H9 (cell line): ENCODE results near the gene HGF. TPM values are rescaled to one million over a fixed set of nuclear protein-coding genes. Genes with fewer than 3 reads are reported as not detected.

Experiments
- DNase-seq: peaks from one replicate; pipeline ENCODE4 v3.0.0-alpha.2; 2017
- H2AFZ ChIP-seq: one replicate; pipeline ENCODE4 v1.6.1; 2013; ENCODE audit warnings: mild to moderate bottlenecking, low read length, control low read depth, moderate library complexity
- H2AK5ac ChIP-seq: 2 replicates; pipeline ENCODE4 v1.6.1; 2013; ENCODE audit warnings: low read length, control low read depth, mixed read lengths; ENCODE audit not compliant: insufficient read length
- H2BK120ac ChIP-seq: one replicate; pipeline ENCODE4 v1.6.1; 2013; ENCODE audit warnings: low read depth, mild to moderate bottlenecking, low read length, control low read depth, inconsistent platforms; ENCODE audit not compliant: poor library complexity, severe bottlenecking
- H2BK12ac ChIP-seq: 2 replicates; pipeline ENCODE4 v1.6.1; 2013; ENCODE audit warnings: low read length, control low read depth, mixed read lengths, low read depth; ENCODE audit not compliant: insufficient read length
- H2BK15ac ChIP-seq: 2 replicates; pipeline ENCODE4 v1.6.1; 2013; ENCODE audit warnings: low read depth, low read length, control low read depth
- H2BK20ac ChIP-seq: one replicate; pipeline ENCODE4 v1.6.1; 2013; ENCODE audit warnings: low read depth, mild to moderate bottlenecking, low read length, control low read depth, inconsistent platforms; ENCODE audit not compliant: poor library complexity, severe bottlenecking
- H2BK5ac ChIP-seq: 2 replicates; pipeline ENCODE4 v1.6.1; 2013; ENCODE audit warnings: low read length, control low read depth, mixed read lengths; ENCODE audit not compliant: insufficient read length
- H3K14ac ChIP-seq: 2 replicates; pipeline ENCODE4 v1.6.1; 2013; ENCODE audit warnings: low read length, control low read depth; ENCODE audit not compliant: insufficient read depth
- H3K18ac ChIP-seq: 2 replicates; pipeline ENCODE4 v1.6.1; 2013; ENCODE audit warnings: low read depth, mild to moderate bottlenecking, mixed read lengths, low read length, control low read depth; ENCODE audit not compliant: insufficient read length
- H3K23ac ChIP-seq: 2 replicates; pipeline ENCODE4 v1.6.1; 2013; ENCODE audit warnings: low read length, control low read depth, mixed read lengths, low read depth; ENCODE audit not compliant: insufficient read length
- H3K23me2 ChIP-seq: 2 replicates; pipeline ENCODE4 v1.6.1; 2013; ENCODE audit warnings: low read depth, mild to moderate bottlenecking, mixed read lengths, low read length, control low read depth; ENCODE audit not compliant: insufficient read length, poor library complexity, severe bottlenecking
- H3K27ac ChIP-seq: 2 replicates; pipeline ENCODE4 v1.5.1; 2013; ENCODE audit warnings: low read length, control low read depth, mixed read lengths, low read depth; ENCODE audit not compliant: insufficient read length
- H3K27me3 ChIP-seq: 2 replicates; pipeline ENCODE4 v1.6.1; 2013; ENCODE audit warnings: low read length, control low read depth, inconsistent platforms; ENCODE audit not compliant: insufficient read depth
- H3K4ac ChIP-seq: 2 replicates; pipeline ENCODE4 v1.6.1; 2013; ENCODE audit warnings: low read depth, mild to moderate bottlenecking, control low read depth, inconsistent platforms, low read length, moderate library complexity
- H3K4me1 ChIP-seq: 2 replicates; pipeline ENCODE4 v1.6.1; 2013; ENCODE audit warnings: low read length, control low read depth, inconsistent platforms; ENCODE audit not compliant: insufficient read depth
- H3K4me2 ChIP-seq: 2 replicates; pipeline ENCODE4 v1.6.1; 2013; ENCODE audit warnings: low read length, control low read depth, mixed read lengths; ENCODE audit not compliant: insufficient read length, insufficient read depth
- H3K56ac ChIP-seq: 2 replicates; pipeline ENCODE4 v1.6.1; 2013; ENCODE audit warnings: low read depth, mild to moderate bottlenecking, mixed read lengths, low read length, control low read depth; ENCODE audit not compliant: insufficient read length
- H3K79me1 ChIP-seq: 2 replicates; pipeline ENCODE4 v1.6.1; 2013; ENCODE audit warnings: low read depth, mild to moderate bottlenecking, moderate library complexity, low read length, control low read depth, inconsistent platforms; ENCODE audit not compliant: insufficient read depth, poor library complexity, severe bottlenecking
- H3K79me2 ChIP-seq: 2 replicates; pipeline ENCODE4 v1.6.1; 2013; ENCODE audit warnings: low read length, control low read depth, inconsistent platforms; ENCODE audit not compliant: insufficient read depth
- H3K9ac ChIP-seq: 2 replicates; pipeline ENCODE4 v1.6.1; 2013; ENCODE audit warnings: low read length, control low read depth, mixed read lengths; ENCODE audit not compliant: insufficient read length; ENCODE audit errors: extremely low read depth
- H3K9me3 ChIP-seq: one replicate; pipeline ENCODE4 v1.6.1; 2013; ENCODE audit warnings: low read depth, low read length, inconsistent platforms; ENCODE audit not compliant: control insufficient read depth
- H3T11ph ChIP-seq: one replicate; pipeline ENCODE4 v1.6.1; 2013; ENCODE audit warnings: mild to moderate bottlenecking, low read length, control low read depth, inconsistent platforms
- H4K20me1 ChIP-seq: one replicate; pipeline ENCODE4 v1.6.1; 2013; ENCODE audit not compliant: control insufficient read depth, insufficient read length, insufficient read depth
- H4K5ac ChIP-seq: 2 replicates; pipeline ENCODE4 v1.6.1; 2013; ENCODE audit warnings: low read depth, mild to moderate bottlenecking, mixed read lengths, low read length, control low read depth; ENCODE audit not compliant: insufficient read length
- H4K8ac ChIP-seq: replicated peaks from 2 replicates; pipeline ENCODE4 v1.6.1; 2013; ENCODE audit warnings: low read length, control low read depth, mixed read lengths, low read depth; ENCODE audit not compliant: insufficient read length
- H4K91ac ChIP-seq: 2 replicates; pipeline ENCODE4 v1.6.1; 2013; ENCODE audit warnings: low read depth, mild to moderate bottlenecking, moderate library complexity, mixed read lengths, low read length, control low read depth; ENCODE audit not compliant: insufficient read length
- H3K27ac Mint-ChIP-seq, 3 experiments: 2 replicates in 2 of 3; 3 replicates in 1 of 3; pipeline ENCODE4 v1.8.0; 2020 to 2021; ENCODE audit warnings: mixed read lengths in 3 of 3, mild to moderate bottlenecking in 1 of 3, moderate library complexity in 1 of 3
- H3K27me3 Mint-ChIP-seq: 2 replicates; pipeline ENCODE4 v1.8.0; 2021; ENCODE audit warnings: low read depth, mild to moderate bottlenecking, moderate library complexity, mixed read lengths
- H3K36me3 Mint-ChIP-seq, 3 experiments: 2 replicates in 2 of 3; 3 replicates in 1 of 3; pipeline ENCODE4 v1.8.0; 2020 to 2021; ENCODE audit warnings: low read depth in 3 of 3, mixed read lengths in 3 of 3; ENCODE audit not compliant: insufficient read depth in 1 of 3
- H3K4me1 Mint-ChIP-seq, 2 experiments: 2 replicates each; pipeline ENCODE4 v1.8.0; 2020; ENCODE audit warnings: mixed read lengths in 2 of 2
- H3K4me3 Mint-ChIP-seq, 2 experiments: 2 replicates in 1 of 2; 3 replicates in 1 of 2; pipeline ENCODE4 v1.8.0; 2020 to 2021; ENCODE audit warnings: mild to moderate bottlenecking in 2 of 2, mixed read lengths in 2 of 2, moderate library complexity in 1 of 2
- H3K9me3 Mint-ChIP-seq, 2 experiments: 2 replicates in 1 of 2; 3 replicates in 1 of 2; pipeline ENCODE4 v1.8.0; 2020; ENCODE audit warnings: mild to moderate bottlenecking in 2 of 2, mixed read lengths in 2 of 2, moderate library complexity in 1 of 2
- WGBS: extraction: QIAGEN DNeasy Blood & Tissue Kit; methylation state at CpG from one replicate; pipeline ENCODE4 v1.1.7; 2013; ENCODE audit warnings: missing lambda C conversion rate, low lambda C conversion rate, mixed read lengths; ENCODE audit not compliant: insufficient read length; ENCODE audit errors: extremely low coverage; 5-methylcytosine and 5-hydroxymethylcytosine counted together
- total RNA-seq: library from RNA; stranded (reverse); gene quantifications from 2 replicates; pipeline ENCODE4 v1.2.1, GENCODE V29; 2021
- TF ChIP-seq, protein P1 (sequence below): fragments of 200-600 bp; sonication (generic); conservative IDR thresholded peaks from 3 replicates; pipeline ENCODE4 v1.8.0; 2021; ENCODE audit warnings: antibody characterized with exemption, mild to moderate bottlenecking

Gene HGF
- total RNA-seq, 1 experiment from 2014 or later = 0.15 TPM

DNA sequence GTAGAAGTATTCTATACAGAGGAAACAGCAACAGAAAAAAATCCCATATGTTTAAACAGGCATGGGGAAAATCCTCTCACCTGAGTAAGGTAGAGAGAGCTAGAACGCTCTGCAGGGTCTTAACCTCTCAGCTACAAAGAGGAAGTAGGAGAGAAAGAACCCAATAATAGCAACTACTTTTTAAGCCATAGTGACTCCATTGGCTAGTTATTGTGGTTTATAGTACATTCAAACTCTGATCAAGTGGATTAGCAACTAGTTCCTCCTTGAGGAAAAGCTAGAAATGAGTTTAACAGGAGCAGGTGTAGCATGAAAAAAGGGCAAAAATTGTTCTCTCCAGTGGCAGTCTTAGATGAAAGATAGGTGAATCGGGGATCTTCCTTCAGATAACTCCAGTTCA lies 89.7 kb downstream of the HGF start:
- no peak overlapping the region for H3K9ac ChIP-seq
- Mint-ChIP-seq H3K4me1 (peaks cover 16 to 19% of the 10 kb centered on the region in 2 experiments), H3K4me3 (no peak overlapping the region), H3K9me3 (no peaks in the 10 kb centered on the region), H3K27ac (no peak overlapping the region), H3K36me3 (no peaks in the 10 kb centered on the region), H3K27me3 (no peaks in the 10 kb centered on the region)
- no peak overlapping the region for H3K56ac ChIP-seq
- no peak overlapping the region for H4K8ac ChIP-seq
- no peak overlapping the region for H4K91ac ChIP-seq
- TF ChIP-seq, protein P1, sequence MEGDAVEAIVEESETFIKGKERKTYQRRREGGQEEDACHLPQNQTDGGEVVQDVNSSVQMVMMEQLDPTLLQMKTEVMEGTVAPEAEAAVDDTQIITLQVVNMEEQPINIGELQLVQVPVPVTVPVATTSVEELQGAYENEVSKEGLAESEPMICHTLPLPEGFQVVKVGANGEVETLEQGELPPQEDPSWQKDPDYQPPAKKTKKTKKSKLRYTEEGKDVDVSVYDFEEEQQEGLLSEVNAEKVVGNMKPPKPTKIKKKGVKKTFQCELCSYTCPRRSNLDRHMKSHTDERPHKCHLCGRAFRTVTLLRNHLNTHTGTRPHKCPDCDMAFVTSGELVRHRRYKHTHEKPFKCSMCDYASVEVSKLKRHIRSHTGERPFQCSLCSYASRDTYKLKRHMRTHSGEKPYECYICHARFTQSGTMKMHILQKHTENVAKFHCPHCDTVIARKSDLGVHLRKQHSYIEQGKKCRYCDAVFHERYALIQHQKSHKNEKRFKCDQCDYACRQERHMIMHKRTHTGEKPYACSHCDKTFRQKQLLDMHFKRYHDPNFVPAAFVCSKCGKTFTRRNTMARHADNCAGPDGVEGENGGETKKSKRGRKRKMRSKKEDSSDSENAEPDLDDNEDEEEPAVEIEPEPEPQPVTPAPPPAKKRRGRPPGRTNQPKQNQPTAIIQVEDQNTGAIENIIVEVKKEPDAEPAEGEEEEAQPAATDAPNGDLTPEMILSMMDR = no peak
- no peak overlapping the region for H3K14ac ChIP-seq
- H3K23me2 ChIP-seq = no peaks in the 10 kb centered on the region
- no peak overlapping the region for H3K18ac ChIP-seq
- no peaks in the 10 kb centered on the region for H3K79me1 ChIP-seq
- H3K4me1 ChIP-seq = 0 out of 2 replicates have a peak, but pooled peaks cover 3% of the 10 kb centered on the region
- no peak overlapping the region for H2BK5ac ChIP-seq
- no peak overlapping the region for H2BK120ac ChIP-seq
- H2AK5ac ChIP-seq = no peak overlapping the region
- H3K27me3 ChIP-seq = no peaks in the 10 kb centered on the region
- no peak overlapping the region for H3K4ac ChIP-seq
- H4K5ac ChIP-seq = no peak overlapping the region
- H3K79me2 ChIP-seq = no peaks in the 10 kb centered on the region
- no peak overlapping the region for H2BK12ac ChIP-seq
- no CpG with 5 or more reads among the region's 2 CpGs for WGBS
- no peak overlapping the region for H2BK20ac ChIP-seq
- no peaks in the 10 kb centered on the region for H3K9me3 ChIP-seq
- H4K20me1 ChIP-seq = no peaks in the 10 kb centered on the region
- H3T11ph ChIP-seq = no peak overlapping the region
- H2BK15ac ChIP-seq = no peak overlapping the region
- H2AFZ ChIP-seq = no peak overlapping the region
- H3K23ac ChIP-seq = no peak overlapping the region
- H3K4me2 ChIP-seq = no peak overlapping the region
- DNase-seq = no peak
- no peak overlapping the region for H3K27ac ChIP-seq
